ENCODE data around the gene C19orf81.

DNA sequence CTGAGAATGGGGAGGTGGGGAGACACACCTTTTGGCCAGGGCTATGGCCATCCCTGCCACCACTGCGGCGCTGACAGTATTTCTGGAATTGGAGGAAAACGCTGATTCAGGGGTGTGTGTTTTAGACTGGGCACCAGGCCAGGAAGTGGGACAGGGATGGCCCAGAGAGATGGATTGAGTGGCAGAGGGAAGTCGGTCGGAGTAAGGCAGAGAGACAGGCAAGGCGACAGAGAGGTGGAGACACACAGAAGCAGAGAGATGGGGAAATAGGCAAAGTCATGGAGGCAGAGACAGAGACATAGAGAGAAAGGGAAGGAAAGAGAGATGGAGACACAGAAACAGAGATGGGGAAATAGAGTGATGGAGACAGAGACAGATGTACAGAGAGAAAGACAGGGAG lies 4.1 kb upstream of the C19orf81 start:
- TF ChIP-seq, protein P1, sequence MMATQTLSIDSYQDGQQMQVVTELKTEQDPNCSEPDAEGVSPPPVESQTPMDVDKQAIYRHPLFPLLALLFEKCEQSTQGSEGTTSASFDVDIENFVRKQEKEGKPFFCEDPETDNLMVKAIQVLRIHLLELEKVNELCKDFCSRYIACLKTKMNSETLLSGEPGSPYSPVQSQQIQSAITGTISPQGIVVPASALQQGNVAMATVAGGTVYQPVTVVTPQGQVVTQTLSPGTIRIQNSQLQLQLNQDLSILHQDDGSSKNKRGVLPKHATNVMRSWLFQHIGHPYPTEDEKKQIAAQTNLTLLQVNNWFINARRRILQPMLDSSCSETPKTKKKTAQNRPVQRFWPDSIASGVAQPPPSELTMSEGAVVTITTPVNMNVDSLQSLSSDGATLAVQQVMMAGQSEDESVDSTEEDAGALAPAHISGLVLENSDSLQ (IDR thresholded peaks at IDR 0.05): no peak
- TF ChIP-seq ZNF384 (IDR thresholded peaks at IDR 0.05): no peak
- TF ChIP-seq FOXA1 (IDR thresholded peaks at IDR 0.05): no peak
- TF ChIP-seq SUZ12 (IDR thresholded peaks at IDR 0.05): no peak
- TF ChIP-seq TARDBP (IDR thresholded peaks at IDR 0.05): no peak
- no peak for TF ChIP-seq SP1 (IDR thresholded peaks at IDR 0.05)
